HG02884 (cell line): Measurements from ENCODE around the gene CYTH4.
"Not testable (repeated sequence)": the region's sequence is repeated elsewhere in the genome, so short reads cannot be mapped to it uniquely, and the experiment has no call there.

Experiments
- ATAC-seq: cut with Tn5 transposase; IDR thresholded peaks from one replicate; pipeline ENCODE4 v1.9.1; 2021; ENCODE audit warnings: mild to moderate bottlenecking, moderate library complexity; ENCODE audit not compliant: unreplicated experiment

CYTH4 gene

GRCh38 chr22:37248251-37248650 lies 34.1 kb upstream of the CYTH4 start:
- ATAC-seq = no peak

- ATAC-seq = no peak
These were observed 32.3 kb upstream of the CYTH4 start for GRCh38 chr22:37249986-37250385.

- not testable (repeated sequence) for ATAC-seq
These were observed 30.5 kb upstream of the CYTH4 start for GRCh38 chr22:37251836-37252235.

- ATAC-seq = no peak
These were observed 29.1 kb upstream of the CYTH4 start for GRCh38 chr22:37253126-37253660.

GRCh38 chr22:37254209-37254866 lies 28.0 kb upstream of the CYTH4 start:
- no peak for ATAC-seq

GRCh38 chr22:37254867-37255233 lies 27.5 kb upstream of the CYTH4 start:
- no peak for ATAC-seq

GRCh38 chr22:37255558-37256006 lies 26.7 kb upstream of the CYTH4 start:
- no peak for ATAC-seq

GRCh38 chr22:37256075-37256726 lies 26.1 kb upstream of the CYTH4 start:
- no peak for ATAC-seq

- ATAC-seq = no peak
These were observed 24.1 kb upstream of the CYTH4 start for GRCh38 chr22:37258005-37258752.

GRCh38 chr22:37258753-37259401 lies 23.4 kb upstream of the CYTH4 start:
- ATAC-seq = no peak

GRCh38 chr22:37259540-37260029 lies 22.7 kb upstream of the CYTH4 start:
- ATAC-seq = no peak

GRCh38 chr22:37260155-37260795 lies 22.0 kb upstream of the CYTH4 start:
- ATAC-seq = no peak

GRCh38 chr22:37260901-37261336 lies 21.4 kb upstream of the CYTH4 start:
- ATAC-seq = no peak

GRCh38 chr22:37262346-37262745 lies 20.0 kb upstream of the CYTH4 start:
- ATAC-seq = no peak

- ATAC-seq = no peak
These were observed 18.1 kb upstream of the CYTH4 start for GRCh38 chr22:37263966-37264887.

- ATAC-seq = no peak
These were observed 15.7 kb upstream of the CYTH4 start for GRCh38 chr22:37266581-37267134.

- no peak for ATAC-seq
These were observed 15.1 kb upstream of the CYTH4 start for GRCh38 chr22:37267135-37267587.

GRCh38 chr22:37267661-37268413 lies 14.5 kb upstream of the CYTH4 start:
- ATAC-seq = no peak
